ENCODE results near the gene SIRPA.

DNA sequence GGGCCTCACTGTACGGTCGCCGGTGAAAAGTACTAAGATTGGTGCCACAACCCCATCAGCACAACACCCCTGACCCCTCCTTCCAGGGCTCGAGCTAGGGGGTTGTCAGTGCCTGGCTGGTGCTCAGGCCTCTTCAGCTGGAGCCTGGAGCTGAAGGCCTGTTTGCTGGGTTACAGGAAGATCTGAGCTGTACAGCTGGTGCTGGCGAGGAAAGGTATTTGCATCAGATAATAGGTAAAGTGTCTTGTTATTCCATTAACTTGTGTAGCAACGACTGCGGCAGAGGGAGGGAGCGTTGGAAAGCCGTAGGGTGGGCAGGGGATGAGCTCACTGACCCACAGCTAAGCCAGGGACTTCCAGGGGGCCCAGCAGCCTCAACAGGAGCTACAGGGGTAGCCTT lies 15.8 kb upstream of the SIRPA start:
- no peak for TF ChIP-seq POLR2AphosphoS5 (IDR thresholded peaks at IDR 0.05; ENCODE audit: low read depth, low read length)
- TF ChIP-seq TAF1 (IDR thresholded peaks at IDR 0.05; ENCODE audit: borderline replicate concordance, insufficient read depth, low read length) = no peak
- TF ChIP-seq FOXP2 (optimal IDR thresholded peaks at IDR 0.05; ENCODE audit: borderline replicate concordance, extremely low read depth, extremely low read length, insufficient read depth) = no peak
- TF ChIP-seq, protein P1, sequence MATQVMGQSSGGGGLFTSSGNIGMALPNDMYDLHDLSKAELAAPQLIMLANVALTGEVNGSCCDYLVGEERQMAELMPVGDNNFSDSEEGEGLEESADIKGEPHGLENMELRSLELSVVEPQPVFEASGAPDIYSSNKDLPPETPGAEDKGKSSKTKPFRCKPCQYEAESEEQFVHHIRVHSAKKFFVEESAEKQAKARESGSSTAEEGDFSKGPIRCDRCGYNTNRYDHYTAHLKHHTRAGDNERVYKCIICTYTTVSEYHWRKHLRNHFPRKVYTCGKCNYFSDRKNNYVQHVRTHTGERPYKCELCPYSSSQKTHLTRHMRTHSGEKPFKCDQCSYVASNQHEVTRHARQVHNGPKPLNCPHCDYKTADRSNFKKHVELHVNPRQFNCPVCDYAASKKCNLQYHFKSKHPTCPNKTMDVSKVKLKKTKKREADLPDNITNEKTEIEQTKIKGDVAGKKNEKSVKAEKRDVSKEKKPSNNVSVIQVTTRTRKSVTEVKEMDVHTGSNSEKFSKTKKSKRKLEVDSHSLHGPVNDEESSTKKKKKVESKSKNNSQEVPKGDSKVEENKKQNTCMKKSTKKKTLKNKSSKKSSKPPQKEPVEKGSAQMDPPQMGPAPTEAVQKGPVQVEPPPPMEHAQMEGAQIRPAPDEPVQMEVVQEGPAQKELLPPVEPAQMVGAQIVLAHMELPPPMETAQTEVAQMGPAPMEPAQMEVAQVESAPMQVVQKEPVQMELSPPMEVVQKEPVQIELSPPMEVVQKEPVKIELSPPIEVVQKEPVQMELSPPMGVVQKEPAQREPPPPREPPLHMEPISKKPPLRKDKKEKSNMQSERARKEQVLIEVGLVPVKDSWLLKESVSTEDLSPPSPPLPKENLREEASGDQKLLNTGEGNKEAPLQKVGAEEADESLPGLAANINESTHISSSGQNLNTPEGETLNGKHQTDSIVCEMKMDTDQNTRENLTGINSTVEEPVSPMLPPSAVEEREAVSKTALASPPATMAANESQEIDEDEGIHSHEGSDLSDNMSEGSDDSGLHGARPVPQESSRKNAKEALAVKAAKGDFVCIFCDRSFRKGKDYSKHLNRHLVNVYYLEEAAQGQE (IDR thresholded peaks at IDR 0.05; ENCODE audit: insufficient read depth in 1 of 2, low read depth in 2 of 2, low read length in 2 of 2) = no peak

All from PFSK-1 (cell line).